Activated naive CD8-positive, alpha-beta T cell treated with anti-CD3 and anti-CD28 coated beads for 36 hours (primary cell): ENCODE data around the gene XIAP. TPM values are rescaled to one million over a fixed set of nuclear protein-coding genes. Genes with fewer than 3 reads are reported as not detected.
"Not testable (repeated sequence)": the region's sequence is repeated elsewhere in the genome, so short reads cannot be mapped to it uniquely, and the experiment has no call there.

Source experiments
- DNase-seq: peaks from one replicate; pipeline ENCODE4 v3.0.0; 2021
- H3K27ac Mint-ChIP-seq: one replicate; pipeline ENCODE4 v1.8.0; 2022; ENCODE audit warnings: mild to moderate bottlenecking, moderate library complexity, mixed read lengths
- H3K27me3 Mint-ChIP-seq: one replicate; pipeline ENCODE4 v1.8.0; 2022; ENCODE audit warnings: mild to moderate bottlenecking, mixed read lengths
- H3K36me3 Mint-ChIP-seq: one replicate; pipeline ENCODE4 v1.8.0; 2021; ENCODE audit warnings: mild to moderate bottlenecking, mixed read lengths
- H3K4me1 Mint-ChIP-seq: one replicate; pipeline ENCODE4 v1.8.0; 2021; ENCODE audit warnings: mixed read lengths
- H3K4me3 Mint-ChIP-seq: one replicate; pipeline ENCODE4 v1.8.0; 2022; ENCODE audit warnings: mild to moderate bottlenecking, moderate library complexity, mixed read lengths
- H3K9me3 Mint-ChIP-seq: one replicate; pipeline ENCODE4 v1.8.0; 2022; ENCODE audit warnings: mixed read lengths
- total RNA-seq, 2 experiments: library from RNA; stranded (reverse); gene quantifications; one replicate each; pipeline ENCODE4 v1.2.3, GENCODE V29; 2021

Gene XIAP
- total RNA-seq, 2 experiments from 2014 or later: 23.7 to 26.7 TPM

GRCh38 chrX:123906557-123907316 lies 46.9 kb downstream of the XIAP start:
- no peak overlapping the region for H3K4me3 Mint-ChIP-seq
- H3K4me1 Mint-ChIP-seq: peaks cover 13% of the 10 kb centered on the region
- H3K27ac Mint-ChIP-seq: peak overlapping the region; percentile 34
- no peak for DNase-seq
- no peaks in the 10 kb centered on the region for H3K27me3 Mint-ChIP-seq
- peaks cover 22% of the 10 kb centered on the region for H3K36me3 Mint-ChIP-seq
- H3K9me3 Mint-ChIP-seq: no peaks in the 10 kb centered on the region

GRCh38 chrX:123909523-123909922 lies 49.7 kb downstream of the XIAP start:
- H3K9me3 Mint-ChIP-seq: no peaks in the 10 kb centered on the region
- H3K4me1 Mint-ChIP-seq: peaks cover 13% of the 10 kb centered on the region
- no peak overlapping the region for H3K27ac Mint-ChIP-seq
- no peak for DNase-seq
- no peaks in the 10 kb centered on the region for H3K27me3 Mint-ChIP-seq
- peaks cover 17% of the 10 kb centered on the region for H3K36me3 Mint-ChIP-seq
- no peak overlapping the region for H3K4me3 Mint-ChIP-seq

GRCh38 chrX:123917069-123917468 lies 57.2 kb downstream of the XIAP start:
- Mint-ChIP-seq H3K4me1 (no peaks in the 10 kb centered on the region), H3K27me3 (no peaks in the 10 kb centered on the region), H3K36me3 (no peaks in the 10 kb centered on the region), H3K4me3 (no peak overlapping the region), H3K27ac (no peak overlapping the region), H3K9me3 (no peaks in the 10 kb centered on the region)
- DNase-seq: no peak

GRCh38 chrX:123918106-123918721 lies 58.4 kb downstream of the XIAP start:
- Mint-ChIP-seq H3K4me1 (no peaks in the 10 kb centered on the region), H3K27ac (no peak overlapping the region), H3K9me3 (no peaks in the 10 kb centered on the region), H3K27me3 (no peaks in the 10 kb centered on the region), H3K36me3 (no peaks in the 10 kb centered on the region), H3K4me3 (no peak overlapping the region)
- DNase-seq: no peak

- H3K9me3 Mint-ChIP-seq: no peaks in the 10 kb centered on the region
- no peaks in the 10 kb centered on the region for H3K27me3 Mint-ChIP-seq
- no peak for DNase-seq
- H3K36me3 Mint-ChIP-seq: no peaks in the 10 kb centered on the region
- H3K4me3 Mint-ChIP-seq: no peak overlapping the region
- no peaks in the 10 kb centered on the region for H3K4me1 Mint-ChIP-seq
- no peak overlapping the region for H3K27ac Mint-ChIP-seq
Observed at GRCh38 chrX:123920105-123920785, 60.4 kb downstream of the XIAP start.

- Mint-ChIP-seq H3K9me3 (no peaks in the 10 kb centered on the region), H3K4me3 (no peak overlapping the region), H3K36me3 (no peaks in the 10 kb centered on the region)
Observed at GRCh38 chrX:123923211-123923610, 63.4 kb downstream of the XIAP start.

GRCh38 chrX:123924186-123924585 lies 64.3 kb downstream of the XIAP start:
- no peaks in the 10 kb centered on the region for H3K27me3 Mint-ChIP-seq
- H3K27ac Mint-ChIP-seq: no peak overlapping the region
- DNase-seq: no peak
- no peak overlapping the region for H3K4me3 Mint-ChIP-seq
- no peaks in the 10 kb centered on the region for H3K4me1 Mint-ChIP-seq
- H3K36me3 Mint-ChIP-seq: no peaks in the 10 kb centered on the region
- no peaks in the 10 kb centered on the region for H3K9me3 Mint-ChIP-seq

More at GRCh38 chrX:123923211-123923610, 63.4 kb downstream of the XIAP start:
- Mint-ChIP-seq H3K27ac (no peak overlapping the region), H3K4me1 (no peaks in the 10 kb centered on the region), H3K27me3 (no peaks in the 10 kb centered on the region)
- DNase-seq: no peak

- H3K4me1 Mint-ChIP-seq: no peaks in the 10 kb centered on the region
- peaks cover 4% of the 10 kb centered on the region for H3K36me3 Mint-ChIP-seq
- H3K27me3 Mint-ChIP-seq: no peaks in the 10 kb centered on the region
- no peak overlapping the region for H3K27ac Mint-ChIP-seq
- H3K4me3 Mint-ChIP-seq: no peak overlapping the region
- DNase-seq: no peak
- H3K9me3 Mint-ChIP-seq: no peaks in the 10 kb centered on the region
Observed at GRCh38 chrX:123927845-123928244, 68.0 kb downstream of the XIAP start.

GRCh38 chrX:123932055-123932454 lies 72.2 kb downstream of the XIAP start:
- not testable (repeated sequence) for H3K9me3 Mint-ChIP-seq, H3K4me1 Mint-ChIP-seq, DNase-seq, H3K36me3 Mint-ChIP-seq, H3K4me3 Mint-ChIP-seq, H3K27me3 Mint-ChIP-seq, H3K27ac Mint-ChIP-seq

- Mint-ChIP-seq H3K27me3 (no peaks in the 10 kb centered on the region), H3K36me3 (no peaks in the 10 kb centered on the region), H3K4me1 (no peaks in the 10 kb centered on the region), H3K27ac (no peak overlapping the region), H3K4me3 (no peak overlapping the region), H3K9me3 (no peaks in the 10 kb centered on the region)
- DNase-seq: no peak
Observed at GRCh38 chrX:123943074-123943473, 83.2 kb downstream of the XIAP start.

GRCh38 chrX:123943488-123943887 lies 83.6 kb downstream of the XIAP start:
- no peaks in the 10 kb centered on the region for H3K4me1 Mint-ChIP-seq
- no peak overlapping the region for H3K27ac Mint-ChIP-seq
- H3K9me3 Mint-ChIP-seq: no peaks in the 10 kb centered on the region
- H3K27me3 Mint-ChIP-seq: no peaks in the 10 kb centered on the region
- no peak for DNase-seq
- H3K4me3 Mint-ChIP-seq: no peak overlapping the region
- H3K36me3 Mint-ChIP-seq: no peaks in the 10 kb centered on the region

GRCh38 chrX:123949846-123950245 lies 90.0 kb downstream of the XIAP start:
- Mint-ChIP-seq H3K27me3 (no peaks in the 10 kb centered on the region), H3K9me3 (no peaks in the 10 kb centered on the region)

GRCh38 chrX:123959281-123960063 lies 99.6 kb downstream of the XIAP start:
- peaks cover 21% of the 10 kb centered on the region for H3K36me3 Mint-ChIP-seq
- H3K4me3 Mint-ChIP-seq: peak overlapping the region; percentile 97
- peak; percentile 9 for DNase-seq
- peaks cover 5% of the 10 kb centered on the region for H3K4me1 Mint-ChIP-seq
- H3K27ac Mint-ChIP-seq: peak overlapping the region; percentile 90
- H3K9me3 Mint-ChIP-seq: no peaks in the 10 kb centered on the region
- peaks cover 5% of the 10 kb centered on the region for H3K27me3 Mint-ChIP-seq

More at GRCh38 chrX:123949846-123950245, 90.0 kb downstream of the XIAP start:
- Mint-ChIP-seq H3K27ac (no peak overlapping the region), H3K36me3 (peaks cover 2% of the 10 kb centered on the region), H3K4me1 (no peaks in the 10 kb centered on the region), H3K4me3 (no peak overlapping the region)
- DNase-seq: no peak

- H3K9me3 Mint-ChIP-seq: no peaks in the 10 kb centered on the region
- DNase-seq: peak; percentile 1
- H3K4me1 Mint-ChIP-seq: peaks cover 13% of the 10 kb centered on the region
- peak overlapping the region; percentile 100 for H3K27ac Mint-ChIP-seq
- H3K27me3 Mint-ChIP-seq: peaks cover 5% of the 10 kb centered on the region
- H3K4me3 Mint-ChIP-seq: peak overlapping the region; percentile 97
- peaks cover 25% of the 10 kb centered on the region for H3K36me3 Mint-ChIP-seq
Observed at GRCh38 chrX:123960956-123961267, 101.1 kb downstream of the XIAP start.
